SU-DHL-6 (cell line): ENCODE measurements around the gene DNAI4.

ENCODE experiments used
- EZH2phosphoT487 ChIP-seq: fragments of 200-600 bp; sonication (generic), shearing (Covaris generic); conservative IDR thresholded peaks from 2 replicates; pipeline ENCODE4 v1.6.1; 2018; ENCODE audit warnings: mild to moderate bottlenecking, antibody characterized with exemption, low read length, moderate library complexity, mixed read lengths
- TF ChIP-seq, protein P1 (sequence below): fragments of 200-600 bp; sonication (generic); IDR thresholded peaks from one replicate; pipeline ENCODE4 v1.5.1; 2017; ENCODE audit warnings: antibody characterized with exemption, mild to moderate bottlenecking, low read length, moderate library complexity; ENCODE audit not compliant: insufficient read depth, poor library complexity, severe bottlenecking

DNA sequence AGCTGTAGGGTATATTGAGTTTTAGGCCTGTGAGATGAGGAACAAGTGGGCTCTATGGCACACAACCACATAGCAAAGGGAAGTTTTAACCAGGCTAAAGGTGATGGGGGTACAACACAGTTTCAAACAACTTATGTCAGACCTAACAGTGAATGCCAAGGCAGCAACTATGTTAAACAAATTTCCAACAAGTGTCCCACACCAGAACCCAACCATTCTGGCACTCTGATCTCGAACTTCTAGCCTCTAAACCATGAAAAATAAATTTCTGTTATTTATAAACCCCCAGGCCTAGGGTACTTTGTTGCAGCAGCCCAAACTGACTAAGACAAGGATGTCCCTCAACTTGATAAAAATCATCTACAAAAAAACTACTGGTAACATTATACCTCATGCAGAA lies 71.3 kb downstream of the DNAI4 start:
- TF ChIP-seq, protein P1, sequence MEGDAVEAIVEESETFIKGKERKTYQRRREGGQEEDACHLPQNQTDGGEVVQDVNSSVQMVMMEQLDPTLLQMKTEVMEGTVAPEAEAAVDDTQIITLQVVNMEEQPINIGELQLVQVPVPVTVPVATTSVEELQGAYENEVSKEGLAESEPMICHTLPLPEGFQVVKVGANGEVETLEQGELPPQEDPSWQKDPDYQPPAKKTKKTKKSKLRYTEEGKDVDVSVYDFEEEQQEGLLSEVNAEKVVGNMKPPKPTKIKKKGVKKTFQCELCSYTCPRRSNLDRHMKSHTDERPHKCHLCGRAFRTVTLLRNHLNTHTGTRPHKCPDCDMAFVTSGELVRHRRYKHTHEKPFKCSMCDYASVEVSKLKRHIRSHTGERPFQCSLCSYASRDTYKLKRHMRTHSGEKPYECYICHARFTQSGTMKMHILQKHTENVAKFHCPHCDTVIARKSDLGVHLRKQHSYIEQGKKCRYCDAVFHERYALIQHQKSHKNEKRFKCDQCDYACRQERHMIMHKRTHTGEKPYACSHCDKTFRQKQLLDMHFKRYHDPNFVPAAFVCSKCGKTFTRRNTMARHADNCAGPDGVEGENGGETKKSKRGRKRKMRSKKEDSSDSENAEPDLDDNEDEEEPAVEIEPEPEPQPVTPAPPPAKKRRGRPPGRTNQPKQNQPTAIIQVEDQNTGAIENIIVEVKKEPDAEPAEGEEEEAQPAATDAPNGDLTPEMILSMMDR: no peak
- TF ChIP-seq EZH2phosphoT487: no peak
